H1 (cell line): ENCODE data around the gene SPOCD1. TPM values are rescaled to one million over a fixed set of nuclear protein-coding genes. Genes with fewer than 3 reads are reported as not detected.

Experiments
- CTCF ChIA-PET: fragments of 300-600 bp; sonication (Branson Sonifier 250); formaldehyde crosslinking; loops from one replicate; lab custom pipeline; 2021; ENCODE audit not compliant: partially characterized antibody; lab: Charles Lee
- POLR2A ChIA-PET: fragments of 300-600 bp; sonication (Branson Sonifier 250); formaldehyde crosslinking; loops from one replicate; lab custom pipeline; 2021; ENCODE audit warnings: inconsistent platforms; ENCODE audit not compliant: partially characterized antibody; lab: Charles Lee
- DNase-seq, 2 experiments: peaks; one replicate each; pipeline versions ENCODE4 v3.0.0 to v3.0.0-alpha.2; 2010 to 2022; ENCODE audit warnings: low spot score in 2 of 2, low read depth in 1 of 2, mixed read lengths in 1 of 2
- FAIRE-seq: peaks from 2 replicates; lab custom pipeline; 2011; peaks lifted over from hg19 to GRCh38; lab: Jason Lieb, UNC
- H2AFZ ChIP-seq: 2 replicates; pipeline ENCODE4 v1.8.1; 2012; ENCODE audit warnings: low read length, inconsistent platforms
- H2AK5ac ChIP-seq: 2 replicates; pipeline ENCODE4 v1.6.1; 2013; ENCODE audit warnings: low read depth, low read length
- H2BK120ac ChIP-seq: replicated peaks from 2 replicates; pipeline ENCODE3; 2013; ENCODE audit warnings: low read depth, low read length, inconsistent platforms
- H2BK12ac ChIP-seq: 2 replicates; pipeline ENCODE4 v1.6.1; 2013; ENCODE audit warnings: low read depth, low read length
- H2BK15ac ChIP-seq: 2 replicates; pipeline ENCODE4 v1.6.1; 2013; ENCODE audit warnings: low read length
- H2BK20ac ChIP-seq: 2 replicates; pipeline ENCODE4 v1.6.1; 2013; ENCODE audit warnings: low read length
- H2BK5ac ChIP-seq: 2 replicates; pipeline ENCODE4 v1.6.1; 2013; ENCODE audit warnings: low read depth, low read length
- H3K14ac ChIP-seq: 2 replicates; pipeline ENCODE4 v1.6.1; 2013; ENCODE audit warnings: inconsistent platforms; ENCODE audit not compliant: insufficient read length
- H3K18ac ChIP-seq: 2 replicates; pipeline ENCODE4 v1.6.1; 2013; ENCODE audit warnings: low read length; ENCODE audit errors: extremely low read depth
- H3K23ac ChIP-seq: 2 replicates; pipeline ENCODE4 v1.6.1; 2013; ENCODE audit warnings: inconsistent platforms; ENCODE audit not compliant: insufficient read length
- H3K23me2 ChIP-seq: 2 replicates; pipeline ENCODE4 v1.6.1; 2013; ENCODE audit warnings: low read depth, low read length
- H3K27ac ChIP-seq: 2 replicates; pipeline ENCODE4 v1.6.1; 2011; ENCODE audit warnings: low read depth, low read length, inconsistent platforms
- H3K27me3 ChIP-seq, 4 experiments: replicated peaks in 1 of 4; 1 replicate in 1 of 4; 2 replicates in 3 of 4; pipeline versions ENCODE4 v1.6.1 to v1.8.1; 2011 to 2013; ENCODE audit warnings: low read length in 3 of 4, mild to moderate bottlenecking in 3 of 4, inconsistent platforms in 2 of 4, mixed read lengths in 2 of 4, moderate library complexity in 1 of 4; ENCODE audit not compliant: control insufficient read depth in 3 of 4, insufficient read depth in 3 of 4; ENCODE audit errors: extremely low read depth in 1 of 4
- H3K36me3 ChIP-seq, 4 experiments: 2 replicates each; pipeline versions ENCODE4 v1.6.1 to v1.8.1; 2011 to 2013; ENCODE audit warnings: mild to moderate bottlenecking in 4 of 4, low read length in 3 of 4, moderate library complexity in 2 of 4, control low read depth in 1 of 4, inconsistent platforms in 1 of 4; ENCODE audit not compliant: insufficient read depth in 4 of 4, control insufficient read depth in 2 of 4
- H3K4ac ChIP-seq: replicated peaks from 2 replicates; pipeline ENCODE3; 2013; ENCODE audit warnings: low read length, low read depth, mixed read lengths, inconsistent platforms; ENCODE audit not compliant: insufficient read length
- H3K4me1 ChIP-seq, 4 experiments: replicated peaks in 1 of 4; 1 replicate in 1 of 4; 2 replicates in 3 of 4; pipeline versions ENCODE4 v1.6.1 to v1.8.1; 2011 to 2013; ENCODE audit warnings: low read length in 3 of 4, inconsistent platforms in 2 of 4, mixed read lengths in 1 of 4; ENCODE audit not compliant: insufficient read depth in 4 of 4, control insufficient read depth in 3 of 4
- H3K4me2 ChIP-seq, 2 experiments: 2 replicates each; pipeline versions ENCODE4 v1.6.1 to v1.8.1; 2011 to 2013; ENCODE audit warnings: low read depth in 2 of 2, low read length in 2 of 2, control low read depth in 1 of 2, inconsistent platforms in 1 of 2, mild to moderate bottlenecking in 1 of 2; ENCODE audit not compliant: insufficient read depth in 1 of 2
- H3K4me3 ChIP-seq, 4 experiments: fragments of 200-600, 300-600 bp in 1 of 4; sonication (generic), shearing (Covaris generic), sonication (Bioruptor Twin) in 1 of 4; 2 replicates each; pipeline versions ENCODE4 v1.5.1 to v1.8.1; 2011 to 2016; ENCODE audit warnings: low read length in 4 of 4, low read depth in 3 of 4, control low read depth in 2 of 4, inconsistent platforms in 2 of 4, mild to moderate bottlenecking in 2 of 4, mixed read lengths in 1 of 4, moderate library complexity in 1 of 4; ENCODE audit not compliant: insufficient read depth in 2 of 4; ENCODE audit errors: extremely low read depth in 1 of 4
- H3K56ac ChIP-seq: replicated peaks from 2 replicates; pipeline ENCODE3; 2013; ENCODE audit warnings: low read depth, mild to moderate bottlenecking, mixed read lengths, low read length, inconsistent platforms; ENCODE audit not compliant: insufficient read length
- H3K79me1 ChIP-seq: 2 replicates; pipeline ENCODE4 v1.6.1; 2013; ENCODE audit warnings: low read depth, low read length, control low read depth
- H3K79me2 ChIP-seq, 2 experiments: 2 replicates each; pipeline versions ENCODE4 v1.6.1 to v1.8.1; 2012 to 2013; ENCODE audit warnings: low read length in 2 of 2, mild to moderate bottlenecking in 2 of 2, inconsistent platforms in 1 of 2; ENCODE audit not compliant: insufficient read depth in 2 of 2, control insufficient read depth in 1 of 2
- H3K9ac ChIP-seq, 4 experiments: replicated peaks in 1 of 4; 1 replicate in 1 of 4; 2 replicates in 3 of 4; pipeline versions ENCODE4 v1.6.1 to v1.8.1; 2011 to 2013; ENCODE audit warnings: low read depth in 3 of 4, low read length in 3 of 4, control low read depth in 2 of 4, mild to moderate bottlenecking in 2 of 4, moderate library complexity in 2 of 4, inconsistent platforms in 1 of 4; ENCODE audit errors: extremely low read depth in 1 of 4
- H3K9me3 ChIP-seq, 2 experiments: 2 replicates each; pipeline versions ENCODE4 v1.6.1 to v1.8.1; 2012 to 2013; ENCODE audit warnings: mild to moderate bottlenecking in 2 of 2, moderate library complexity in 2 of 2, control low read depth in 1 of 2, inconsistent platforms in 1 of 2, low read depth in 1 of 2, low read length in 1 of 2, mixed read lengths in 1 of 2; ENCODE audit not compliant: insufficient read depth in 2 of 2
- H4K20me1 ChIP-seq, 2 experiments: replicated peaks in 1 of 2; 2 replicates each; pipeline versions ENCODE3 to v1.8.1; 2011 to 2013; ENCODE audit warnings: inconsistent platforms in 2 of 2, low read length in 2 of 2, mild to moderate bottlenecking in 1 of 2; ENCODE audit not compliant: insufficient read depth in 2 of 2, control insufficient read depth in 1 of 2
- H4K5ac ChIP-seq: 2 replicates; pipeline ENCODE4 v1.6.1; 2013; ENCODE audit warnings: low read length, low read depth, mixed read lengths, inconsistent platforms; ENCODE audit not compliant: insufficient read length
- H4K8ac ChIP-seq: 2 replicates; pipeline ENCODE4 v1.8.0; 2013; ENCODE audit warnings: mild to moderate bottlenecking, moderate library complexity, low read length, inconsistent platforms; ENCODE audit not compliant: insufficient read depth; ENCODE audit errors: extremely low read depth
- H4K91ac ChIP-seq: replicated peaks from 2 replicates; pipeline ENCODE3; 2013; ENCODE audit warnings: low read length, mixed read lengths, inconsistent platforms; ENCODE audit not compliant: insufficient read length
- SP2 ChIP-seq: IDR thresholded peaks from 2 replicates; pipeline ENCODE4 v1.6.1; 2012; ENCODE audit warnings: mild to moderate bottlenecking, low read length, inconsistent platforms
- WGBS, 2 experiments: shearing (Covaris generic) in 1 of 2; methylation state at CpG; one replicate each; pipeline versions ENCODE4 v1.1.6 to v1.1.7; 2013 to 2015; ENCODE audit warnings: low lambda C conversion rate in 2 of 2, mixed read lengths in 2 of 2, inconsistent platforms in 1 of 2, low coverage in 1 of 2, missing lambda C conversion rate in 1 of 2; ENCODE audit not compliant: insufficient replicate concordance in 2 of 2, insufficient coverage in 1 of 2, insufficient read length in 1 of 2; ENCODE audit errors: extremely low coverage in 1 of 2, missing lambda C conversion rate in 1 of 2; 5-methylcytosine and 5-hydroxymethylcytosine counted together
- polyA plus RNA-seq, 7 experiments: library from polyadenylated mRNA; depleted of rRNA in 3 of 7; stranded (reverse) in 5 of 7; unstranded in 2 of 7; fragments of >200 nt in 5 of 7; fragments of 200-250 nt in 2 of 7; gene quantifications; 1 replicate in 5 of 7; 2 replicates in 1 of 7; 4 replicates in 1 of 7; pipeline versions ENCODE4 v1.2.1 to v1.2.3, GENCODE V29; 2011 to 2013; ENCODE audit warnings: missing spikeins in 2 of 7, mixed read lengths in 2 of 7
- total RNA-seq: library from RNA; stranded (reverse); fragmentation: NEBNext Ultra II Directional; extraction: Animal tissue kit (Norgen Biotek cat#: 25700); gene quantifications from 2 replicates; pipeline ENCODE4 v1.2.1, GENCODE V29; 2021

SPOCD1 gene
- total and polyA plus RNA-seq, 2 of the 8 experiments (the other 6 are each of a cell fraction or from before 2014, with no cell fraction given), result 1.8 to 2.9 TPM

- Histone ChIP-seq H2BK5ac (no peak overlapping the region), H3K23ac (no peak overlapping the region), H4K20me1 (no peaks in the 10 kb centered on the region), H4K91ac (no peak overlapping the region), H2AFZ (no peak overlapping the region), H3K9me3 (no peaks in the 10 kb centered on the region), H3K4ac (no peak overlapping the region), H2BK15ac (no peak overlapping the region), H3K23me2 (peaks cover 3% of the 10 kb centered on the region; the same call in 1 of the 2 replicates), H3K4me1 (peaks cover 3 to 10% (median 7%) of the 10 kb centered on the region in 4 experiments; a peak in 5 of 7 replicates), H3K27ac (no peak overlapping the region), H2BK12ac (no peak overlapping the region), H3K18ac (no peak overlapping the region), H3K14ac (no peak overlapping the region), H3K36me3 (no peaks in the 10 kb centered on the region), H4K8ac (peak overlapping the region; percentile 29; the same call in 1 of the 2 replicates), H2AK5ac (no peak overlapping the region), H3K27me3 (peaks cover 0 to 3% (median 0%) of the 10 kb centered on the region in 4 experiments; a peak in 2 of 7 replicates), H4K5ac (no peak overlapping the region), H3K56ac (no peak overlapping the region), H3K4me3 (no peak overlapping the region), H3K9ac (no peak overlapping the region), H3K79me1 (no peaks in the 10 kb centered on the region), H2BK20ac (no peak overlapping the region), H3K4me2 (no peak overlapping the region), H2BK120ac (no peak overlapping the region), H3K79me2 (no peaks in the 10 kb centered on the region)
- FAIRE-seq, result no peak
- no peak for TF ChIP-seq SP2
- ChIA-PET CTCF (interaction anchor here (0.7 to 8.3 kb wide), 4 partner anchors 30 to 203 kb away, joined by 3 to 206 read pairs (median 42); partner anchors contain the start of gene ADGRB2), POLR2A (no interaction called here)
- DNase-seq, result no peak
- 84% methylated on average over 9 of the region's 13 CpGs; no CpG with 5 or more reads in 1 of the 2 experiments for WGBS, 2 experiments
Measured at GRCh38 chr1:31793586-31794285, 22.1 kb downstream of the SPOCD1 start.
